Measurements from ENCODE around the gene XPNPEP3. TPM values are rescaled to one million over a fixed set of nuclear protein-coding genes. Genes with fewer than 3 reads are reported as not detected.
"Not testable (repeated sequence)": the region's sequence is repeated elsewhere in the genome, so short reads cannot be mapped to it uniquely, and the experiment has no call there.

XPNPEP3 gene
- total and polyA plus RNA-seq, 3 experiments from 2014 or later, result 9.1 to 19.6 (median 18.7) TPM

DNA sequence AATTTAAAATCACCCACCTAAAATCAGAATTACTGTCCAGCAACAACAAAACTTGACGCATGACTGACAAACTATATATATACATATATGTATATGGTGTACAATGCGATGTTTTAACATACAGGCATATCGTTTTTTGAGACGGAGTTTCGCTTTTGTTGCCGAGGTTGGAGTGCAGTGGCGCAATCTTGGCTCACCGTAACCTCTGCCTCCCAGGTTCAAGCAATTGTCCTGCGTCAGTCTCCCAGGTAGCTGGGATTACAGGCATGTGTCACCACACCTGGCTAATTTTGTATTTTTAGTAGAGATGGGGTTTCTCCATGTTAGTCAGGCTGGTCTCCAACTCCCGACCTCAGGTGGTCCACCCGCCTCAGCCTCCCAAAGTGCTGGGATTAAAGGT lies 11.1 kb upstream of the XPNPEP3 start:
- H3K4me3 ChIP-seq (ENCODE audit: low read length); CTCF ChIA-PET; DNase-seq; H3K9me3 Mint-ChIP-seq; H3K27me3 Mint-ChIP-seq; H3K27ac ChIP-seq (ENCODE audit: low read depth, low read length); H3K9me3 ChIP-seq (ENCODE audit: low read length); H3K27me3 ChIP-seq (ENCODE audit: insufficient read depth, low read length, poor library complexity, severe bottlenecking); H3K27ac Mint-ChIP-seq; H3K4me3 Mint-ChIP-seq; H3K4me1 ChIP-seq (ENCODE audit: insufficient read depth, low read length): not testable (repeated sequence)
- H3K36me3 Mint-ChIP-seq, result peaks cover 2 to 81% (median 17%) of the 10 kb centered on the region in 3 donors
- POLR2A ChIA-PET, result interaction anchor here (0.7 kb wide), 1 partner anchor 372 kb away, joined by 3 read pairs; no protein-coding TSS in a partner anchor
- H3K4me1 Mint-ChIP-seq, result peaks cover 11 to 31% (median 28%) of the 10 kb centered on the region in 3 donors
- H3K36me3 ChIP-seq (ENCODE audit: insufficient read depth, low read length), result peaks cover 42% of the 10 kb centered on the region

DNA sequence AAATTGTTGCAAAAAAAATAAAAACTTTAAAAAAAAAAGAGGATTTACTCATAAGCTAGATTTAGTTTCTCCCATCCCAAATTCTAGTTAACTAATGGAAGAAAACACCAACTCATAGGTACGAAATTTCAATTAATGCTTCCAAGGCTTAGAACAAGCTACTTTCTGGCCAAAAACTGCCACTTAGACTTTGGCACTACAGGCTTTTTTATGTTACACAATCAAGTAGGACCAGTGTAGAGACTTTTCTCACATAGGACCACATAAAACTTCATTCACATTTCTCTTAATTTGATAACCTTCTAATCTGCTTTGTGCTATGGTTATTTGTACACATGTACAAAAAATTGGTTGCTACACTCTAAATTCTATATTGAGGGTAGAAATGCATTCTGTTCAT lies 3.6 kb upstream of the XPNPEP3 start:
- peaks cover 44% of the 10 kb centered on the region for H3K4me1 ChIP-seq (ENCODE audit: insufficient read depth, low read length)
- Mint-ChIP-seq H3K4me3 (peak overlapping the region in 3 of 7 donors; percentile 24 to 60 (median 44)), H3K4me1 (peaks cover 52 to 78% (median 65%) of the 10 kb centered on the region in 3 donors), H3K27ac (peak overlapping the region in 7 of 8 donors; percentile 15 to 99 (median 43)), H3K27me3 (no peaks in the 10 kb centered on the region), H3K9me3 (no peaks in the 10 kb centered on the region), H3K36me3 (peaks cover 0 to 47% (median 7%) of the 10 kb centered on the region in 3 donors)
- peaks cover 5% of the 10 kb centered on the region for H3K36me3 ChIP-seq (ENCODE audit: insufficient read depth, low read length)
- H3K9me3 ChIP-seq (ENCODE audit: low read length), result no peaks in the 10 kb centered on the region
- no peak for DNase-seq
- H3K4me3 ChIP-seq (ENCODE audit: low read length), result no peak overlapping the region
- no peaks in the 10 kb centered on the region for H3K27me3 ChIP-seq (ENCODE audit: insufficient read depth, low read length, poor library complexity, severe bottlenecking)
- CTCF ChIA-PET, result no interaction called here
- POLR2A ChIA-PET, result interaction anchor here (0.7 kb wide), 1 partner anchor 656 kb away, joined by 3 read pairs; no protein-coding TSS in a partner anchor
- no peak overlapping the region for H3K27ac ChIP-seq (ENCODE audit: low read depth, low read length)

DNA sequence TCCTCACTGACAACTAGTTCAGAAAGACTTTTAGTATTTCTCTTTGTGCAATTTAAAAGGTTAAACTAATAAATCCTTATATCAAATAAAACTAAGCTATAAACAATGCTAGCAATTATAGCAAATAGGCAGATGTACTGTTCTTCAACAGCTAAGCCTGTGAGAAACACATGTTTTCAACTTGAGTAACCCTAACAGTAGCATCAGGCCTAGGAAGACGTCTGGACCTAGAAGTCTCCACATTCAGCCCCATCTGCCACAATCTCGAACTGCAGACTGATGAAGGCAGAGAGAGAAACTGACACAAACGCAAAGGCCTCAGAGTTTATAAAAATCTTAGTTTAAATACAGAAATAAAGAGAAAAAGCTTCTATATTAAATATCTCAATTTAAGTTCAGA lies 3.0 kb upstream of the XPNPEP3 start:
- H3K36me3 ChIP-seq (ENCODE audit: insufficient read depth, low read length), result peaks cover 5% of the 10 kb centered on the region
- no peaks in the 10 kb centered on the region for H3K27me3 Mint-ChIP-seq
- H3K4me3 Mint-ChIP-seq, result peak overlapping the region in 6 of 7 donors; percentile 24 to 78 (median 48)
- H3K27ac Mint-ChIP-seq, result peak overlapping the region in 5 of 8 donors; percentile 15 to 99 (median 70)
- H3K9me3 ChIP-seq (ENCODE audit: low read length), result no peaks in the 10 kb centered on the region
- H3K27ac ChIP-seq (ENCODE audit: low read depth, low read length), result no peak overlapping the region
- ChIA-PET POLR2A (interaction anchor here (0.7 kb wide), 1 partner anchor 656 kb away, joined by 3 read pairs; no protein-coding TSS in a partner anchor), CTCF (no interaction called here)
- no peaks in the 10 kb centered on the region for H3K27me3 ChIP-seq (ENCODE audit: insufficient read depth, low read length, poor library complexity, severe bottlenecking)
- peaks cover 0 to 42% (median 7%) of the 10 kb centered on the region in 3 donors for H3K36me3 Mint-ChIP-seq
- peaks cover 55 to 81% (median 65%) of the 10 kb centered on the region in 3 donors for H3K4me1 Mint-ChIP-seq
- H3K9me3 Mint-ChIP-seq, result no peaks in the 10 kb centered on the region
- H3K4me3 ChIP-seq (ENCODE audit: low read length), result no peak overlapping the region
- peaks cover 45% of the 10 kb centered on the region for H3K4me1 ChIP-seq (ENCODE audit: insufficient read depth, low read length)
- no peak for DNase-seq

DNA sequence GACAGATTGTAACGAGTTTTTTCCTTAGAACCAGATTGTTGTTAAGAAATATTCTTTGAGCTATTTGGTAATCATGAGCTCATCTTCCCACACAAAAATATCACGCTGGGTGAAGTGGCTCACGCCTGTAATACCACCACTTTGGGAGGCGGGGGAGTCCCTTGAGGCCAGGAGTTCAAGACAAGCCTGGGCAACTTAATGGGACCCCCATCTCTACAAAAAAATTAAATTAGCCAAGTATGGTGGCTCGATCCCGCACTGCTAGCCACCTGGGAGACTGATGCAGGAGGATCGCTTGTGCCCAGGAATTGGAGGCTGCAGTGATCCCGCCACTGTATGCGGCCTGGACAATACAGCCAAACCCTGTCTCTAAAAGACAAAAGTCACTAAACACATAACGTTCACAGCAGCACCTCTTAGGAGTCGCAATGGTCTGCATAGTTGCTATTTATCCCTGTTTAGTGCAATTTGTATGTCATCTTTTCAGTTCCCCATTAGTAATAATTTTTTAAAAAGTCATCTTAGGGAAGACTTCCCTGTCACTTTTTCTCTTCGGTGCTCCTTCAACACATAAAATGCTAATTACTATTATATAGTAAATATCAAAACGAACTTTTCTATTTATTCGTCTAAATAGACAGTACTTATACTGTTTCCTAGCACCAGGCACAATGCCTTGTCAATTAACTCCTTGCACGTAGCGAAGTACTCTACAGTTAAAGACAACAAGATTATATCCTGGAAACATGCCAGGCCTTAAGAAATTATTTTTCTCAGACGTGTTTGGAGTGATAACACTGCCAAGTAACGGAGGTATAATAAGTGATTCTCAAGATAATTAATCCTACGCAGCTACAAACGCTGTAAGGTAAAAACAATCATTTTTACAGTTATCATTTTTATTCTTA lies 1.6 kb upstream of the XPNPEP3 start:
- peak overlapping the region; percentile 91 to 100 (median 100) for H3K27ac Mint-ChIP-seq
- H3K4me1 ChIP-seq (ENCODE audit: insufficient read depth, low read length), result peaks cover 45% of the 10 kb centered on the region

DNA sequence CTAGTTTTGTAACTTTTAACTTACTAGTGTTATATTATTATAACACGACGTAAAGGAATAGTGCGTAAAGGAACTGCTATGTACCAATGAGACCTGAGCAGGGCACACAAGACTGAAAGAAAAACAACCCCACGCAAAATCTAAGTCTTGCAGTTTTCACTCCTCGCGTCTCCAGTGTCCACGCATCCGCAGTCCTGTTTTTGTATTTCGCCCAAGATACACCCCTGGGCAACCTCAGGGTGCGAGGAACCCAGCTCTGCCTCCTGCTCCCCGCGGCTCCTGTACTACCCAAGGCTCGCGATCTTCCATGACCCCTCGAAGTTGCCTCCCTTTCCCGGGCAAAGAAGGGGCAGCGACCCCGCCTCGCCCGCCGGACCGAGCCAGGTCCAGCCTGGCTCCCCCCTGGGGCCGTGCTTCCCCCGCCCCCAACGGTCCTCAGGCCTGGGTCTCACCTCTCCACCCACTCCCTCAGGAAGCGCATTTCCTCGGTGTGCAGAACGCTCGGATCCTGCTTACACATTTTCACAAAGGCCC lies 902 bp upstream of the XPNPEP3 start:
- peak overlapping the region; percentile 99 for H3K27ac ChIP-seq (ENCODE audit: low read depth, low read length)
- H3K4me3 ChIP-seq (ENCODE audit: low read length), result peak overlapping the region; percentile 82
- Mint-ChIP-seq H3K4me1 (peaks cover 55 to 82% (median 64%) of the 10 kb centered on the region in 3 donors), H3K27me3 (no peaks in the 10 kb centered on the region), H3K27ac (peak overlapping the region; percentile 99 to 100 (median 100)), H3K4me3 (peak overlapping the region; percentile 94 to 99 (median 96)), H3K36me3 (peaks cover 0 to 33% (median 9%) of the 10 kb centered on the region in 3 donors), H3K9me3 (no peaks in the 10 kb centered on the region)
- H3K36me3 ChIP-seq (ENCODE audit: insufficient read depth, low read length), result no peaks in the 10 kb centered on the region
- POLR2A ChIA-PET, result interaction anchor here (0.6 to 1.2 kb wide), 10 partner anchors 13 to 1339 kb away, joined by 3 to 7 read pairs (median 4); partner anchors contain the start of genes DESI1, PHF5A, RBX1 and SLC25A17
- peaks cover 45% of the 10 kb centered on the region for H3K4me1 ChIP-seq (ENCODE audit: insufficient read depth, low read length)
- H3K9me3 ChIP-seq (ENCODE audit: low read length), result no peaks in the 10 kb centered on the region
- CTCF ChIA-PET, result interaction anchor here (1.2 to 1.7 kb wide), 2 partner anchors 10 to 38 kb away, joined by 3 to 9 read pairs; no protein-coding TSS in a partner anchor
- no peaks in the 10 kb centered on the region for H3K27me3 ChIP-seq (ENCODE audit: insufficient read depth, low read length, poor library complexity, severe bottlenecking)
- peak in 2 of 5 donors; percentile 24 to 34 for DNase-seq

More for the DNA sequence above, 1.6 kb upstream of the XPNPEP3 start:
- Mint-ChIP-seq H3K27me3 (no peaks in the 10 kb centered on the region), H3K4me3 (peak overlapping the region; percentile 94 to 99 (median 96)), H3K36me3 (peaks cover 0 to 32% (median 4%) of the 10 kb centered on the region in 3 donors), H3K9me3 (no peaks in the 10 kb centered on the region), H3K4me1 (peaks cover 54 to 84% (median 63%) of the 10 kb centered on the region in 3 donors)
- peak in 1 of 5 donors; percentile 4 for DNase-seq
- Histone ChIP-seq H3K9me3 (ENCODE audit: low read length) (no peaks in the 10 kb centered on the region), H3K4me3 (ENCODE audit: low read length) (peak overlapping the region; percentile 82), H3K27me3 (ENCODE audit: insufficient read depth, low read length, poor library complexity, severe bottlenecking) (no peaks in the 10 kb centered on the region), H3K36me3 (ENCODE audit: insufficient read depth, low read length) (no peaks in the 10 kb centered on the region), H3K27ac (ENCODE audit: low read depth, low read length) (peak overlapping the region; percentile 99)
- POLR2A ChIA-PET, result interaction anchor here (1.0 kb wide), 1 partner anchor 13 kb away, joined by 4 read pairs; no protein-coding TSS in a partner anchor
- CTCF ChIA-PET, result no interaction called here

DNA sequence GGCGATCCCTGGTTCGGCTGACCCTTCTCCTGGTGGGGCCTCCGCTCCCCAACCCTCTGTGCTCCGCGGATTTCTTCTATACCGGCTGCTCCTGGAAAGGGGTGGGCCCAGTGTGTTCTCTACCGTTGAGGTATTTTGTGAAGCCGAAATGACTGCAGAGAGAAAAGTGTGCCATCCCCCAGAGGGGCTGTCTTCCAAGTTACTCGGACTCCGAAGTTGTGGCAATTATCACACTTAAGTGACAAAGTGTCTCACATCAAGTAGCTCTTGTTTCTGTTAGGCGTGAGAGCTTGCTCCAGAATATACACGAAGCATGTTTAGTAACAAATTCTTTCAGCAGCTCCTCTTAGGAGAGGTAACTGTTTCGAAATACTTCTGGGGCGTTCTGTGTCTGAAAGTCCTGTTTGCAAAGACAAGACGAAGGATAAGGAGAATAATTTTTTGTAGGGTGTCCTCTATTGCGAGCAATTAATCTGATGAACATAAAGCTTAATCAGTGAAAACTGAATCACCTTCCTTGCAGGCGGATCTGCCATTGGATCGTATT lies 434 bp downstream of the XPNPEP3 start:
- Histone ChIP-seq H3K4me3 (ENCODE audit: low read length) (peak overlapping the region; percentile 82), H3K27ac (ENCODE audit: low read depth, low read length) (peak overlapping the region; percentile 99), H3K36me3 (ENCODE audit: insufficient read depth, low read length) (no peaks in the 10 kb centered on the region), H3K4me1 (ENCODE audit: insufficient read depth, low read length) (peaks cover 45% of the 10 kb centered on the region), H3K27me3 (ENCODE audit: insufficient read depth, low read length, poor library complexity, severe bottlenecking) (no peaks in the 10 kb centered on the region), H3K9me3 (ENCODE audit: low read length) (no peaks in the 10 kb centered on the region)
- H3K36me3 Mint-ChIP-seq, result peaks cover 0 to 35% (median 12%) of the 10 kb centered on the region in 3 donors
- DNase-seq, result no peak
- H3K4me1 Mint-ChIP-seq, result peaks cover 49 to 74% (median 64%) of the 10 kb centered on the region in 3 donors
- H3K27me3 Mint-ChIP-seq, result no peaks in the 10 kb centered on the region
- CTCF ChIA-PET, result interaction anchor here (1.5 to 1.7 kb wide), 3 partner anchors 9 to 174 kb away, joined by 4 to 9 read pairs (median 5); no protein-coding TSS in a partner anchor
- peak overlapping the region; percentile 94 to 99 (median 96) for H3K4me3 Mint-ChIP-seq
- POLR2A ChIA-PET, result interaction anchor here (0.6 to 1.4 kb wide), 9 partner anchors 21 to 1725 kb away, joined by 3 to 7 read pairs (median 3); partner anchors contain the start of genes EP300 and PHF5A
- H3K27ac Mint-ChIP-seq, result peak overlapping the region; percentile 99 to 100 (median 100)
- H3K9me3 Mint-ChIP-seq, result no peaks in the 10 kb centered on the region

DNA sequence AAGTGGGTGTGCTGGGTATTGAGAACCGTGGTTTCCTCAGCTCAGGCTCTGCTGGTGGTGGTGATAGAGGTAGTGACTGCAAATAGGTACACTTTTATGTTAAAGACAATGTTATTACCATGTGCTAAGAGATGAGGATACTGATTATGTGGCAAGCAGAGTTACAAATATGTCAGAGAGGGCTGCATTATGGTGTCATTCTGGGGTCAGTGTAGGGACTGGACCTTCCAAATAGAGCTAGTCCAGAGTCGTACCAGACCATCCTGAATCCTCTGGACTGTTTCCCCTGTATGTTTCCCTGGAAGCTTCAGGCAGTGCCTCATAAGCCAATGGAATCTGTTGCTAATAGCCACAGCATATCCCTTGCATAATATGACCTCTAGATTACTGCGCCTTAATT lies 5.1 kb downstream of the XPNPEP3 start, which contains the start of gene DNAJB7:
Gene DNAJB7 (minus strand): TSS at position 101 of the 400 bp plus-strand sequence. CDS start 119 bp downstream, outside the sequence.
- H3K4me1 ChIP-seq (ENCODE audit: insufficient read depth, low read length), result peaks cover 15% of the 10 kb centered on the region
- ChIA-PET CTCF (no interaction called here), POLR2A (no interaction called here)
- Mint-ChIP-seq H3K27me3 (no peaks in the 10 kb centered on the region), H3K4me1 (peaks cover 29 to 57% (median 40%) of the 10 kb centered on the region in 3 donors), H3K36me3 (peaks cover 0 to 24% (median 12%) of the 10 kb centered on the region in 3 donors), H3K27ac (peak within 1 kb of the TSS in 6 of 8 donors; percentile 17 to 79 (median 46)), H3K4me3 (peak within 1 kb of the TSS in 1 of 7 donors; percentile 73), H3K9me3 (no peaks in the 10 kb centered on the region)
- no peak within 1 kb of the TSS for H3K27ac ChIP-seq (ENCODE audit: low read depth, low read length)
- no peak for DNase-seq
- no peaks in the 10 kb centered on the region for H3K27me3 ChIP-seq (ENCODE audit: insufficient read depth, low read length, poor library complexity, severe bottlenecking)
- H3K9me3 ChIP-seq (ENCODE audit: low read length), result no peaks in the 10 kb centered on the region
- no peak within 1 kb of the TSS for H3K4me3 ChIP-seq (ENCODE audit: low read length)
- H3K36me3 ChIP-seq (ENCODE audit: insufficient read depth, low read length), result no peaks in the 10 kb centered on the region

Data from CD8-positive, alpha-beta memory T cell (primary cell).